ENCODE results near the gene ZNF503. TPM values are rescaled to one million over a fixed set of nuclear protein-coding genes. Genes with fewer than 3 reads are reported as not detected.

Gene ZNF503
- total RNA-seq, 1 donor from 2014 or later = 15.9 TPM

DNA sequence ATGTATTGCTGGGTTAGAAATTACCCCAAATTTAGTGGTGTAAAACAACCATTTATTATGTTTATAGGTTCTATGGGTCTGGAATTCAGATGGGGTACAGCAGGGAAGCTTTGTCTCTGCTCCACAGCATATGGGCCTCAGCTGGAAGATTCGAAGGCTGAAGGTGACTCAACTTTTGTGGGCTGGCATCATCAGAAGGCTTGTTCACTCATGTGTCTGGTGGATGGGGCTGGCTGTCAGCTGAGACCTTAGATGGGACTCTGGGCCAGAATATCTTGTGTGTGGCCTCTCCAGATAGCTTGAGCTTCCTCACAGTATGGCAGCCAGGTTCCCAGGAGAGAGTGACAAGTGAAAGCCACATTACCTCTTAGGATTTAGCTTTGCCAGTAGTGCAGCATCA lies 45.9 kb downstream of the ZNF503 start:
- no peak for DNase-seq (ENCODE audit: low spot score)

DNA sequence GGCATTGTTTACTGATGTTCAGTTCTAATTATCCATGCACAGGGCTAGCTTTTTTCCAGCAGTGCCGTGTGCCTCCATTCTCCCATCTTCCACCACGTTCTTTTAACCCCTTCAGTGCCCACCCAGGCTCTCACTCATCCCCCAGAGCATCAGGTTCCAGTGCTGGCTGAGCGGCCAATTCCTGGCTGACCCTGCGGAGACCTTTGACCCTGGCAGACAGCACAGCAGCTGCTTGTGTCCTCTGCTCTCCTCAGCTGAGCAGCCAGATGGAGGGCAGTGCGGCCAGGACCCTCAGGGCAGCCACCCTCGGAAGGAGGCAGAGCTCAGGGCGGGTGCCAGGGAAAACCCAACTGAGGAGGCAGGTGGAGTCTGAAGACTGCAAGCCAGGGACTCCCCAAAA lies 48.4 kb downstream of the ZNF503 start:
- DNase-seq (ENCODE audit: low spot score) = no peak

DNA sequence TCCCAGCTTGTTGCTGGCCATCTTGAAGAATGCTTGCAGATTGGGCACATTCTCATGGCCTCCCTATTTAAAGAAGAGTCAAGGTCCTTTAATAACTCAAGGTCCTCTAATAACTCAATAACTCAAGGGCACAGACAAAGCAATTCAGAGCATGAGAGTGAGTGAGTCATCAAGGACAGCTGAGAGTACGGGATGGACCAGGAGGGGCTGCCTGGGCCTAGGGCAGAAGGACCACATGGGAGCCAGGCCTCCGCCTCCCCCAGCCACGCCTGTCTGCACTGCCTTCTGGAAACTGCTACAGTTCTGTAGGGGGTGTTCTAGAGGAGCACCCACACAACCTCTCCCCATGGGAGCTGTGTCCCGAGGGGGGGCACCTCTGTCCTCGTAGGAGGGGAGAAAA lies 48.9 kb downstream of the ZNF503 start:
- DNase-seq (ENCODE audit: low spot score) = no peak

DNA sequence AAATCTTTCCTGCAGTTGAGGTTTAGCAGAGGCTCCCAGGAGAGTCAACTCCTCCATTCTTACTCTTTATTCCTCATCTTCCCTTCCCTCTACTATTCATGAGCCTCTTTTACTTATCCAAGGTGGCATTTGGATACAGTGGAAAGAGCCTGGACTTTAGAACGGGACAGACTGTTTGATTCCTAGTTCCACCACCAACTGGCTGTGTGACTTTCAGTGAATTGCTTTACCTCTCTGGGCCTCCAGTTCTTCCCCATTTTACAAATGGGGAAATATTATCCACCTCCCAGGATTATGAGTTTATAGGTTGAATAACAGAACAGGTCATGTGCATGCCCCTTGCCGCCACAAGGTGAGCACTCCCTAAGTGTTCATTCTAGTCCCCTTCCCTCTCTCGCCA lies 49.9 kb downstream of the ZNF503 start:
- DNase-seq (ENCODE audit: low spot score) = no peak

DNA sequence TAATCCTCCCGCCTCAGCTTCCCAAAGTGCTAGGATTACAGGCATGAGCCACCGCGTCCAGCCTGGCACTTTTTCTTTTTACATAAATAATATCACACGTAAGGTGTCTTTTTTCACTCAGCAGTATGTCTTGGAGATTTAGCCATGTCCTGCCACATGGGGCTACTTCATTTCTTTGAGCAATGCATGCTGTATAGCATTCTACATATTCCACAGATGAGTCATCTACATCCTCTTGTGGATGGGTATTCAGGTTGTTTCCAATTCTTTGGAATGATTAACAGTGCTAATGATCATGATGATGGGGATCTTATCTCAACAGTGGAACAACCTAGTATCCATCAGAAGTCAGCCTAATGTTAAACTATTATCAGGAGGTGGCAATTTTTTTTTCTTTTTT lies 50.8 kb downstream of the ZNF503 start:
- no peak for DNase-seq (ENCODE audit: low spot score)

Other genes starting within 250 kb of the ZNF503 start
- 152 TPM for gene VDAC2, start 191.0 kb downstream of the ZNF503 start, total RNA-seq
- 20.0 TPM for gene COMTD1, start 165.8 kb downstream of the ZNF503 start, total RNA-seq
- 17.1 TPM for gene LRMDA, start 29.9 kb upstream of the ZNF503 start, total RNA-seq